Neural cell (in vitro differentiated cells): ENCODE measurements around the gene PANK2. TPM values are rescaled to one million over a fixed set of nuclear protein-coding genes. Genes with fewer than 3 reads are reported as not detected.

Experiments
- H2AFZ ChIP-seq: fragments of 200-600, 300-800 bp; sonication (generic), shearing (Covaris generic); 2 replicates; pipeline ENCODE4 v1.6.0; 2014; ENCODE audit warnings: low read depth, mild to moderate bottlenecking, antibody characterized with exemption, low read length, moderate library complexity
- H3F3A ChIP-seq: fragments of 200-600 bp; shearing (Covaris generic); 2 replicates; pipeline ENCODE4 v1.6.1; 2016; ENCODE audit warnings: mild to moderate bottlenecking, moderate library complexity, mixed read lengths, antibody characterized with exemption, low read length; ENCODE audit not compliant: insufficient read depth, poor library complexity, severe bottlenecking
- H3K27ac ChIP-seq: fragments of 200-600, 300-800 bp; sonication (generic), shearing (Covaris generic); 2 replicates; pipeline ENCODE4 v1.5.1; 2014; ENCODE audit warnings: mild to moderate bottlenecking, low read length, moderate library complexity
- H3K27me3 ChIP-seq: fragments of 300-800, 200-600 bp; sonication (generic), shearing (Covaris generic); 2 replicates; pipeline ENCODE4 v1.6.0; 2014; ENCODE audit warnings: mild to moderate bottlenecking, low read depth, low read length, moderate library complexity; ENCODE audit not compliant: insufficient read depth
- H3K36me3 ChIP-seq: fragments of 300-800, 200-600 bp; sonication (generic), shearing (Covaris generic); 2 replicates; pipeline ENCODE4 v1.5.1; 2014; ENCODE audit warnings: mild to moderate bottlenecking, antibody characterized with exemption, low read length, moderate library complexity; ENCODE audit not compliant: insufficient read depth
- H3K4me2 ChIP-seq: fragments of 300-800, 200-600 bp; sonication (generic), shearing (Covaris generic); 2 replicates; pipeline ENCODE4 v1.6.0; 2014; ENCODE audit warnings: mild to moderate bottlenecking, low read length
- H3K4me3 ChIP-seq: fragments of 300-800, 200-600 bp; sonication (generic), shearing (Covaris generic); 2 replicates; pipeline ENCODE4 v1.5.1; 2014; ENCODE audit warnings: mild to moderate bottlenecking, low read length, moderate library complexity
- H3K79me2 ChIP-seq: fragments of 200-600 bp; shearing (Covaris generic); replicated peaks from 2 replicates; pipeline ENCODE4 v1.6.0; 2014; ENCODE audit warnings: mild to moderate bottlenecking, low read length, moderate library complexity; ENCODE audit not compliant: insufficient read depth
- H3K9ac ChIP-seq: fragments of 300-800, 200-600 bp; sonication (generic), shearing (Covaris generic); 2 replicates; pipeline ENCODE4 v1.6.1; 2016; ENCODE audit warnings: mild to moderate bottlenecking, low read length, mixed read lengths
- H3K9me2 ChIP-seq: fragments of 200-600 bp; shearing (Covaris generic); 2 replicates; pipeline ENCODE4 v1.6.1; 2016; ENCODE audit warnings: mild to moderate bottlenecking, low read length, mixed read lengths; ENCODE audit not compliant: insufficient read depth
- H3K9me3 ChIP-seq: fragments of 200-600, 300-800 bp; sonication (generic), shearing (Covaris generic); 2 replicates; pipeline ENCODE4 v1.6.1; 2016; ENCODE audit warnings: mild to moderate bottlenecking, mixed run types, low read length, moderate library complexity, mixed read lengths
- H4K20me1 ChIP-seq: fragments of 200-600 bp; shearing (Covaris generic); 2 replicates; pipeline ENCODE4 v1.6.1; 2016; ENCODE audit warnings: mild to moderate bottlenecking, mixed run types; ENCODE audit not compliant: insufficient read depth
- EP300 ChIP-seq: fragments of 450-650 bp; conservative IDR thresholded peaks from 2 replicates; pipeline ENCODE4 v1.6.1; 2014; ENCODE audit warnings: antibody characterized with exemption, mild to moderate bottlenecking, moderate library complexity; ENCODE audit not compliant: poor library complexity, severe bottlenecking
- EZH2 ChIP-seq: fragments of 200-600, 300-800 bp; shearing (Covaris generic), sonication (generic); IDR thresholded peaks from 2 replicates; pipeline ENCODE4 v1.6.1; 2014; ENCODE audit warnings: antibody characterized with exemption, low read length, borderline replicate concordance, mild to moderate bottlenecking; ENCODE audit not compliant: insufficient read depth, poor library complexity, severe bottlenecking
- MXI1 ChIP-seq: fragments of 450-650 bp; conservative IDR thresholded peaks from 2 replicates; pipeline ENCODE4 v1.6.1; 2014; ENCODE audit warnings: antibody characterized with exemption, mild to moderate bottlenecking; ENCODE audit not compliant: poor library complexity, severe bottlenecking
- POLR2AphosphoS5 ChIP-seq: IDR thresholded peaks from 2 replicates; pipeline ENCODE4 v1.6.1; 2012
- RAD21 ChIP-seq: fragments of 450-650 bp; conservative IDR thresholded peaks from 2 replicates; pipeline ENCODE4 v1.6.1; 2014; ENCODE audit warnings: antibody characterized with exemption, mild to moderate bottlenecking, moderate library complexity
- SMC3 ChIP-seq: fragments of 450-650 bp; conservative IDR thresholded peaks from 2 replicates; pipeline ENCODE4 v1.6.1; 2014; ENCODE audit warnings: antibody characterized with exemption, mild to moderate bottlenecking, moderate library complexity; ENCODE audit not compliant: poor library complexity
- TAF1 ChIP-seq: IDR thresholded peaks from 2 replicates; pipeline ENCODE4 v1.6.1; 2012; ENCODE audit warnings: low read depth
- polyA plus RNA-seq: library from polyadenylated mRNA; depleted of rRNA; stranded (reverse); fragments of >200 nt; gene quantifications from 2 replicates; pipeline ENCODE4 v1.2.3, GENCODE V29; 2014
- TF ChIP-seq, protein P1 (sequence below): fragments of 450-650 bp; IDR thresholded peaks from 2 replicates; pipeline ENCODE4 v1.5.1; 2014; ENCODE audit warnings: antibody characterized with exemption, mild to moderate bottlenecking, moderate library complexity; ENCODE audit not compliant: poor library complexity, severe bottlenecking
- TF ChIP-seq, protein P2 (sequence below): IDR thresholded peaks from 2 replicates; pipeline ENCODE4 v1.6.1; 2012; ENCODE audit warnings: borderline replicate concordance

Gene PANK2
- polyA plus RNA-seq, 1 donor from 2014 or later: 41.7 TPM

DNA sequence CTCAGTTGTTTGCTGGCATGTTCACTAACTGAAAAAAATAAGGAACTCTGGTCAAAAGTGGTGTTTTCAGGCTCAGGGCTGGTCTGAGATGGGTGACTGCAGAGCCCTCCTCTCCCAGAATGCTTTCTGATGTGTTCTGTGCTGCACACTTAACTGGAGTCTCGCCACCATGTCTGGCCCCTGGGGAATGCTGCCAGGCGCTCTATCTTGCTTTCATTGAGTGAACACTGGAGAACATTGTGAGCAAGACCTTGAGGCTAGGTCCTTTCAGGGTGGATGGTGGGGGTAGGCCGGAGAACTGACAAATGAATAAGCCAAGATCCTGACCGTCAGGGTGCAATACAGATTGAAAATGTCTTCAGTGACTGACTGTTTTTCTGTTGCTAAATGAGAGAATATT, 19.5 kb downstream of the PANK2 start:
- Histone ChIP-seq H3K9me3 (no peaks in the 10 kb centered on the region), H3K4me3 (no peak overlapping the region), H3K9me2 (no peaks in the 10 kb centered on the region), H4K20me1 (peaks cover 10% of the 10 kb centered on the region), H3F3A (no peaks in the 10 kb centered on the region), H3K9ac (no peak overlapping the region), H3K79me2 (peaks cover 84% of the 10 kb centered on the region), H3K27me3 (no peaks in the 10 kb centered on the region), H3K27ac (no peak overlapping the region), H2AFZ (no peak overlapping the region), H3K36me3 (peaks cover 4% of the 10 kb centered on the region), H3K4me2 (no peak overlapping the region)
- no peak for TF ChIP-seq SMC3
- no peak for TF ChIP-seq TAF1
- TF ChIP-seq, protein P1, sequence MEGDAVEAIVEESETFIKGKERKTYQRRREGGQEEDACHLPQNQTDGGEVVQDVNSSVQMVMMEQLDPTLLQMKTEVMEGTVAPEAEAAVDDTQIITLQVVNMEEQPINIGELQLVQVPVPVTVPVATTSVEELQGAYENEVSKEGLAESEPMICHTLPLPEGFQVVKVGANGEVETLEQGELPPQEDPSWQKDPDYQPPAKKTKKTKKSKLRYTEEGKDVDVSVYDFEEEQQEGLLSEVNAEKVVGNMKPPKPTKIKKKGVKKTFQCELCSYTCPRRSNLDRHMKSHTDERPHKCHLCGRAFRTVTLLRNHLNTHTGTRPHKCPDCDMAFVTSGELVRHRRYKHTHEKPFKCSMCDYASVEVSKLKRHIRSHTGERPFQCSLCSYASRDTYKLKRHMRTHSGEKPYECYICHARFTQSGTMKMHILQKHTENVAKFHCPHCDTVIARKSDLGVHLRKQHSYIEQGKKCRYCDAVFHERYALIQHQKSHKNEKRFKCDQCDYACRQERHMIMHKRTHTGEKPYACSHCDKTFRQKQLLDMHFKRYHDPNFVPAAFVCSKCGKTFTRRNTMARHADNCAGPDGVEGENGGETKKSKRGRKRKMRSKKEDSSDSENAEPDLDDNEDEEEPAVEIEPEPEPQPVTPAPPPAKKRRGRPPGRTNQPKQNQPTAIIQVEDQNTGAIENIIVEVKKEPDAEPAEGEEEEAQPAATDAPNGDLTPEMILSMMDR: no peak
- no peak for TF ChIP-seq RAD21
- no peak for TF ChIP-seq EP300
- TF ChIP-seq, protein P2, sequence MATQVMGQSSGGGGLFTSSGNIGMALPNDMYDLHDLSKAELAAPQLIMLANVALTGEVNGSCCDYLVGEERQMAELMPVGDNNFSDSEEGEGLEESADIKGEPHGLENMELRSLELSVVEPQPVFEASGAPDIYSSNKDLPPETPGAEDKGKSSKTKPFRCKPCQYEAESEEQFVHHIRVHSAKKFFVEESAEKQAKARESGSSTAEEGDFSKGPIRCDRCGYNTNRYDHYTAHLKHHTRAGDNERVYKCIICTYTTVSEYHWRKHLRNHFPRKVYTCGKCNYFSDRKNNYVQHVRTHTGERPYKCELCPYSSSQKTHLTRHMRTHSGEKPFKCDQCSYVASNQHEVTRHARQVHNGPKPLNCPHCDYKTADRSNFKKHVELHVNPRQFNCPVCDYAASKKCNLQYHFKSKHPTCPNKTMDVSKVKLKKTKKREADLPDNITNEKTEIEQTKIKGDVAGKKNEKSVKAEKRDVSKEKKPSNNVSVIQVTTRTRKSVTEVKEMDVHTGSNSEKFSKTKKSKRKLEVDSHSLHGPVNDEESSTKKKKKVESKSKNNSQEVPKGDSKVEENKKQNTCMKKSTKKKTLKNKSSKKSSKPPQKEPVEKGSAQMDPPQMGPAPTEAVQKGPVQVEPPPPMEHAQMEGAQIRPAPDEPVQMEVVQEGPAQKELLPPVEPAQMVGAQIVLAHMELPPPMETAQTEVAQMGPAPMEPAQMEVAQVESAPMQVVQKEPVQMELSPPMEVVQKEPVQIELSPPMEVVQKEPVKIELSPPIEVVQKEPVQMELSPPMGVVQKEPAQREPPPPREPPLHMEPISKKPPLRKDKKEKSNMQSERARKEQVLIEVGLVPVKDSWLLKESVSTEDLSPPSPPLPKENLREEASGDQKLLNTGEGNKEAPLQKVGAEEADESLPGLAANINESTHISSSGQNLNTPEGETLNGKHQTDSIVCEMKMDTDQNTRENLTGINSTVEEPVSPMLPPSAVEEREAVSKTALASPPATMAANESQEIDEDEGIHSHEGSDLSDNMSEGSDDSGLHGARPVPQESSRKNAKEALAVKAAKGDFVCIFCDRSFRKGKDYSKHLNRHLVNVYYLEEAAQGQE: no peak
- TF ChIP-seq MXI1: no peak
- TF ChIP-seq POLR2AphosphoS5: no peak
- TF ChIP-seq EZH2: no peak

DNA sequence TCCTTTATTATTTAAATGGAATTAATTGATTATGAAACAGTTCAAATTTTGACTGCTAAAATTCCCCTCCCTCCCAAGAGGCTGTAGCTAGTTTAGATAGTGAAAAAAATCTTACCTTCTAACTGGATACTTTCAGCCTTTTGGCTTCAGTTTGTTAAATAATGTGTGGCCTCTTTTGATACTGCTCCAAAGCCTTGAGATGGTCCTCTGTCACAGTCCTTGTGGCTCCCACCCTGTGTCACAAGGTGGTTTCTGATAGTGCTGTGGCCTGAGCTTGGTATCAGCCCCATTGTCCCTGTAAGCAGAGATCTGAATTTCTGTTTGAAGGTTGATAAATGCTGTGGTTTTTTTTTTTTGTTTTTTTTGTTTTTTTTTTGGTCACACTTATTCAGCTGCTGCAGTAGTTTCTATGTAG, 20.8 kb downstream of the PANK2 start:
- Histone ChIP-seq H3K9me3 (no peaks in the 10 kb centered on the region), H4K20me1 (peaks cover 10% of the 10 kb centered on the region), H3K4me2 (no peak overlapping the region), H3K79me2 (peaks cover 76% of the 10 kb centered on the region), H2AFZ (no peak overlapping the region), H3K9ac (no peak overlapping the region), H3K27ac (no peak overlapping the region), H3K27me3 (no peaks in the 10 kb centered on the region), H3K4me3 (no peak overlapping the region), H3K36me3 (peaks cover 4% of the 10 kb centered on the region), H3F3A (no peaks in the 10 kb centered on the region), H3K9me2 (no peaks in the 10 kb centered on the region)
- TF ChIP-seq MXI1 (no peak), POLR2AphosphoS5 (no peak), EP300 (no peak), SMC3 (no peak), EZH2 (no peak), RAD21 (no peak), TAF1 (no peak)
- TF ChIP-seq, protein P1: no peak
- TF ChIP-seq, protein P2: no peak
